GM19455 (cell line): Measurements from ENCODE around the gene MTERF4.

Experiments used
- ATAC-seq: cut with Tn5 transposase; IDR thresholded peaks from one replicate; pipeline ENCODE4 v1.9.1; 2021; ENCODE audit not compliant: unreplicated experiment

Gene MTERF4

GRCh38 chr2:241102239-241102803 lies at the start of gene MTERF4:
Gene MTERF4, minus strand, starts transcription at chr2:241102287. Its CDS starts 14 bp downstream, at chr2:241102273.
- ATAC-seq: peak; percentile 87

GRCh38 chr2:241150660-241151530 lies 48.8 kb upstream of the MTERF4 start:
- no peak for ATAC-seq

GRCh38 chr2:241149925-241150659 lies 48.0 kb upstream of the MTERF4 start, which contains the start of gene PPP1R7:
Gene PPP1R7, plus strand, starts transcription at chr2:241150467. Its CDS starts 29 bp downstream, at chr2:241150496.
- peak; percentile 68 for ATAC-seq

GRCh38 chr2:241149675-241149924 lies 47.5 kb upstream of the MTERF4 start:
- ATAC-seq: peak; percentile 9

- peak; percentile 82 for ATAC-seq
Observed at GRCh38 chr2:241148891-241149674, 47.0 kb upstream of the MTERF4 start, which contains the start of gene PASK. Gene PASK, minus strand, starts transcription at chr2:241149472. Its CDS starts 6,440 bp downstream, at chr2:241143032.

GRCh38 chr2:241148239-241148638 lies 46.2 kb upstream of the MTERF4 start:
- ATAC-seq: no peak

GRCh38 chr2:241147336-241147735 lies 45.2 kb upstream of the MTERF4 start:
- no peak for ATAC-seq

GRCh38 chr2:241146286-241146685 lies 44.2 kb upstream of the MTERF4 start:
- ATAC-seq: no peak

GRCh38 chr2:241142593-241142992 lies 40.5 kb upstream of the MTERF4 start:
- ATAC-seq: no peak

- ATAC-seq: no peak
Observed at GRCh38 chr2:241142063-241142462, 40.0 kb upstream of the MTERF4 start.

GRCh38 chr2:241141214-241141770 lies 39.2 kb upstream of the MTERF4 start:
- no peak for ATAC-seq

- no peak for ATAC-seq
Observed at GRCh38 chr2:241140445-241140840, 38.4 kb upstream of the MTERF4 start.

- no peak for ATAC-seq
Observed at GRCh38 chr2:241139531-241140444, 37.7 kb upstream of the MTERF4 start.

- no peak for ATAC-seq
Observed at GRCh38 chr2:241138471-241138870, 36.4 kb upstream of the MTERF4 start.

GRCh38 chr2:241137276-241138190 lies 35.4 kb upstream of the MTERF4 start:
- ATAC-seq: no peak

GRCh38 chr2:241136661-241137260 lies 34.7 kb upstream of the MTERF4 start:
- ATAC-seq: no peak

GRCh38 chr2:241136191-241136590 lies 34.1 kb upstream of the MTERF4 start:
- ATAC-seq: no peak

- ATAC-seq: no peak
Observed at GRCh38 chr2:241135737-241136136, 33.6 kb upstream of the MTERF4 start.
